ENCODE results near the gene ST14.

The ST14 gene

GRCh38 chr11:130199792-130200191 lies 40.2 kb downstream of the ST14 start:
- no peak overlapping the region for H3K4me3 ChIP-seq (ENCODE audit: low read depth, low read length)
- TF ChIP-seq CTCF (IDR thresholded peaks at IDR 0.05; ENCODE audit: control insufficient read depth, extremely low read depth, insufficient read depth) = no peak
- no peak for DNase-seq (ENCODE audit: low read depth)

GRCh38 chr11:130201026-130201425 lies 41.4 kb downstream of the ST14 start:
- no peak for DNase-seq (ENCODE audit: low read depth)
- H3K4me3 ChIP-seq (ENCODE audit: low read depth, low read length) = no peak overlapping the region
- TF ChIP-seq CTCF (IDR thresholded peaks at IDR 0.05; ENCODE audit: control insufficient read depth, extremely low read depth, insufficient read depth) = no peak

GRCh38 chr11:130202009-130202817 lies 42.6 kb downstream of the ST14 start:
- no peak overlapping the region for H3K4me3 ChIP-seq (ENCODE audit: low read depth, low read length)
- DNase-seq (ENCODE audit: low read depth) = no peak
- TF ChIP-seq CTCF (IDR thresholded peaks at IDR 0.05; ENCODE audit: control insufficient read depth, extremely low read depth, insufficient read depth) = no peak

GRCh38 chr11:130202818-130203689 lies 43.5 kb downstream of the ST14 start:
- no peak for DNase-seq (ENCODE audit: low read depth)
- no peak overlapping the region for H3K4me3 ChIP-seq (ENCODE audit: low read depth, low read length)
- TF ChIP-seq CTCF (IDR thresholded peaks at IDR 0.05; ENCODE audit: control insufficient read depth, extremely low read depth, insufficient read depth) = no peak

GRCh38 chr11:130203766-130204702 lies 44.5 kb downstream of the ST14 start:
- no peak for DNase-seq (ENCODE audit: low read depth)
- H3K4me3 ChIP-seq (ENCODE audit: low read depth, low read length) = no peak overlapping the region
- TF ChIP-seq CTCF (IDR thresholded peaks at IDR 0.05; ENCODE audit: control insufficient read depth, extremely low read depth, insufficient read depth) = no peak

- H3K4me3 ChIP-seq (ENCODE audit: low read depth, low read length) = no peak overlapping the region
- DNase-seq (ENCODE audit: low read depth) = no peak
- no peak for TF ChIP-seq CTCF (IDR thresholded peaks at IDR 0.05; ENCODE audit: control insufficient read depth, extremely low read depth, insufficient read depth)
Observed at GRCh38 chr11:130204703-130205095, 45.1 kb downstream of the ST14 start.
